PC-9 (cell line): ENCODE results near the gene ACTG1.

Source experiments
- CTCF ChIP-seq: fragments of 200-600 bp; sonication (generic); conservative IDR thresholded peaks from 2 replicates; pipeline ENCODE4 v1.6.1; 2017; ENCODE audit warnings: mixed run types, antibody characterized with exemption, mild to moderate bottlenecking, moderate library complexity
- EZH2 ChIP-seq: fragments of 200-600 bp; sonication (generic); IDR thresholded peaks from 2 replicates; pipeline ENCODE4 v1.8.0; 2017; ENCODE audit warnings: antibody characterized with exemption, low read depth

- TF ChIP-seq CTCF (no peak), EZH2 (no peak)
Measured at GRCh38 chr17:81532490-81533287, 20.1 kb upstream of the ACTG1 start.
